Stimulated activated CD8-positive, alpha-beta memory T cell treated with anti-CD3 and anti-CD28 coated beads, Interleukin-15, amount 100 ng/mL, for 4 hours (primary cell): Measurements from ENCODE around the gene IER5L.
"Not testable (repeated sequence)": the region's sequence is repeated elsewhere in the genome, so short reads cannot be mapped to it uniquely, and the experiment has no call there.

ENCODE experiments used
- DNase-seq, 2 donors: peaks; one replicate each; pipeline ENCODE4 v3.0.0-alpha.2; 2020; ENCODE audit warnings: low read depth in 2 of 2

Gene IER5L

DNA sequence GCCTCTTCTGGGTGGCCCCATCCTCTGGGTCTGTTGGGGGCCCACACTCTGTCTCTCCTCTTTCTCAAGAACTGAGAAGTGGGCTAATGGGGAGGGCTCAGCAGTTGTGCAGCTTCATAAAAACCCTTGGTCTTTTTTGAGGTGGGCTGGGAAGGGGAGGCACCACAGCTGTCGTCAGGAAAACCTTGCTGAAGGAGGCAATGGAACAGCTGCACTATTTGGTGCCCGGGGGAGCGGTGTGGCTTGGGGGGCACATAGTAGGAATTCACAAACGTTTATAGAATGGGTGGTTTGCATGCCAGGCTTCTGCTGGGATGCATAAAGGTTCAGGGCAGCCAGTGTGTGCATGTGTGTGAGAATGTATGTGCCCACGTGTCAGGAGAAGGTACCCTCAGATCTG is 3.2 kb upstream of the IER5L start:
- DNase-seq, result no peak

DNA sequence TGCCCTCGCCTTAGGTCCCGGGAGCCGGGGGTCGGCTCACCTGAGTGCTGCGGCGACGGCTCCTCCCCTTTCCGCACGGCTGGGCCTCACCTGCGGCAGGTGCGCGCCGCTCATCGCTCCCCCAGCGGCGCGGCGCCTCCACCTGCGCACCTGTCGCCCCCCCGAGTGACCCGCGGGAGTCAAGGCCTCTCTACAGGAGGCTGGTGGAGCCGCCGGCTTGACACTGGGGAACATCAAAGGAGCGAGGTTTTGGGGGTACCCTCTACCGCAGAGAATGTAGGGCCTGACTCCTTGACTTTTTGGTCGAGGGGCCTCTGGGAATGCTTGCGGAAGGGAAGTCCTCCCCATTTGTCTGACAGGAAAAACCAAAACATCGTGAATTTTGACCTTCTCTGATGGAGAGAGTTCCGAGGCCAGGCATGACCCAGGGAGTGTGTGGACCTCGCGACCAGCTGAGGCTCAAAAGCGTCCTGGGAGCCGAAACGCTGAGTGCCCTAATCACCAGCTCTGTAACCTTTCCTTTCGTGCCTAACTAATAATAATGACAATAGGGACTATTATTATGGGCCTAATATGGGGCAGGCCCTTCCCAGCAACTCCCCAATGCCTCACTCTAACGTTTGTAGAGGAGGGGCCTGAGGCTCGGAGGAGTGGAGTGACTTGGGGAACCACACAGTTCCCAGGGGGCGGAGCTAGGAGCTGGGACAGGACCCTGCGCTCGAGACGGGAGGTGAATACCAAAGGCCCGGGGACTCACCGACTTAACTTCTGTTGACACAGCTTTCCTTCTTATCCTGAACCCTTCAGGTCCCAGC is 714 bp upstream of the IER5L start:
- DNase-seq, result no peak

DNA sequence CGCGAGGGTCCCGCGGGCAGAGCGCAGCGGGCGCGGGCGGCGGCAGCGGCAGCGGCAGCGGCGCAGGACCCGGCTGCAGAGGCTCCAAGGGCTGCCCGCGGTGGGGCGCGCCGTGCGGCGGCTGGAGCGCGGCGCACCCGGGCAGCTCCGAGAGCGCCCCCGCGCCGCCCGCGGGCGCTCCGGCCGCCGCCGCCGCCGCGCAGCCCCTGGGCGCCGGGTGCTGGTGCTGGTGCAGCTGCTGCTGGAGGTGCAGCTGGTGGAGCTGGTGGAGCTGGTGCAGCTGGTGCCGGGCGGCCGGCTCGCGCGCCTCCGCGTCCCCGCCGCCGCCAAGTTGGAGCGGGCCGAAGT is 644 bp downstream of the IER5L start:
- peak in 1 of 2 donors; percentile 13 for DNase-seq

DNA sequence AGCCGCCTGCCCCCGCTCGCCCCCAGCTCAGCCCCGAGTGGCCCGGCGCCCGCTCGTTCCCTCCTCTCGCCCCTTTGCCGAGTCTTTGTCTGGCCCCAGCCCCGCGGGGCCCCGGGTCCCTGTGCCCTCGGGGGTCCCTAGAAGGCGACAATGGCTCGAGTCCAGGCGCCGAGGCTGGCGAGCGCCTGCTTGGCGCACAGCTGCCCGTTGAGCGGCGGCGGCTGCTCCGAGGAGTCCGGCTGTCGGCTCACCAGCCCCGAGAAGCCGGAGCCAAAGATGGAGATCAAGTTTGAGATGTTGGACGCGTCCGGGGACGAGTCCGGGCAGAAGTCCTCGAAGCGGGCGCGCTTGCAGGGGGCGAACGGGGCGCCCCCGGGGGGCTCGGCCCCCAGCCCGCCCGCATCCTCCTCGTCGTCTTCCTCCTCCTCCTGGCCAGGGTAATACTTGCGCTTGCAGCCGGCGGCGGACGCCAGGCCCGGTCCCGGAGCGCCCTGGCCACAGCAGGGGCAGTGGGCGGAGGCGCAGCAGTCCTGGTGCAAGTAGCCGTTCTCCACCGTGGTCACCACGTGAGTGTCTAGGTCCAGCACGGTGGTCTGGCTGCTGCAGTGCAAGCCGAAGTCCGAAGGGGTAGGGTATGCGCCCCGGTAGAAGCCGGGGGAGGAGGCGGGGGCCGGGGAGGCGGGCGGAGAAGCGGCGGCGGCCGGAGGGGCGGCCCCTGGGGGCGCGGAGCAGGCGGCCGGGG is 1.2 kb downstream of the IER5L start:
- peak in 1 of 2 donors; percentile 6 for DNase-seq

DNA sequence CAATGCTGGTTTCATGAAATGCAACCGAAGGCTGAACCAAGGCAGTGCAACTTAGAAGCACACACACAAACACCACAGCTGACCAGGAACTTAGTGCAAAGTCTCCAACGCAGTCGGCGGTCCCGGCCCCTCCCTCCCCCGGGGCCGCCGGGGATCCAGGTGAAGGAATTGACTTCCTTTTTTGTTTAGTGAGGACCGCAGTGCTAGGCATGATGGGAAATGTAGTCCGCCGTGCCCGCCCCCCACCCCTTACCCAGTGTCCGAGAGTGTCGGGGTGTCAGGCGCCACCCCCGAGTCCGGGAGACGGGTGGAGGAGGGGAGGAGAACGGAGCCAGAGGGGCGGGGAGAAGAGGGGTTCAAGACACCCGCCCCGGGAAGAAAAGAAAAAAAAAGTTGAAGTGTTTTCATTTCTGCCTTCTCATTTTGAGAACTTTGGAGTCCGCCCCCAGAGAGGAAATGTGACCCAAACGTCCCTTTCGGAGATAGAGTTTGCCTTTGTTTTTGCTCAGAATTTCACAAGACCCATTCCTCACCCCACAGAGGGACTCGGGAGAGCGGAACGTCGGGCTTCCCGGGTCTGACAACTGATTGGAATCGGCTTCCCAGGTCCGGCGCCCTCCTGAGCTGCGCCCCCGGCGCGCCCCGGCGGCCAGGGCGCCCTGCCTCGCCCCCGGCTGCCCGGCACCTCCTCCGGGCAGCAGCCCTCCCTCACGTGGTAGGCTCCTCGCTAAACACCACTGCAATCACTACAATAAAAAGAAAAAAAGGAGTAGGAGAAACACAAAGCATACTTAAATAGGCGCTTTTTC is 2.0 kb downstream of the IER5L start:
- peak in 1 of 2 donors; percentile 16 for DNase-seq

DNA sequence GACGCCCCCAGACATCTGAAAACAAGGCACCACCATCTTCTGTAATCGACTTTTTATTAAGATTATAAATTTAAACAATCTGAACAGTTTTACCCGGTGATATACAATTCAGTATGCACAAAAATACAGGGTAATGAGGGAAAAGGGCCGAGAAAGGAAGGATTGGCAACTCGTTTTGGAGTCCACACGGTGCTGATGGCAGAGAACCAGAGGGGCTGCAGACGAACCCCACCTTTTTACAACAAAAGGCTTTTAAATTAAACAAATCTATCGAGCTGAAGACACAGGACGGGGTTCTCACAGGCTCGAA is 2.6 kb downstream of the IER5L start:
- DNase-seq, result no peak

DNA sequence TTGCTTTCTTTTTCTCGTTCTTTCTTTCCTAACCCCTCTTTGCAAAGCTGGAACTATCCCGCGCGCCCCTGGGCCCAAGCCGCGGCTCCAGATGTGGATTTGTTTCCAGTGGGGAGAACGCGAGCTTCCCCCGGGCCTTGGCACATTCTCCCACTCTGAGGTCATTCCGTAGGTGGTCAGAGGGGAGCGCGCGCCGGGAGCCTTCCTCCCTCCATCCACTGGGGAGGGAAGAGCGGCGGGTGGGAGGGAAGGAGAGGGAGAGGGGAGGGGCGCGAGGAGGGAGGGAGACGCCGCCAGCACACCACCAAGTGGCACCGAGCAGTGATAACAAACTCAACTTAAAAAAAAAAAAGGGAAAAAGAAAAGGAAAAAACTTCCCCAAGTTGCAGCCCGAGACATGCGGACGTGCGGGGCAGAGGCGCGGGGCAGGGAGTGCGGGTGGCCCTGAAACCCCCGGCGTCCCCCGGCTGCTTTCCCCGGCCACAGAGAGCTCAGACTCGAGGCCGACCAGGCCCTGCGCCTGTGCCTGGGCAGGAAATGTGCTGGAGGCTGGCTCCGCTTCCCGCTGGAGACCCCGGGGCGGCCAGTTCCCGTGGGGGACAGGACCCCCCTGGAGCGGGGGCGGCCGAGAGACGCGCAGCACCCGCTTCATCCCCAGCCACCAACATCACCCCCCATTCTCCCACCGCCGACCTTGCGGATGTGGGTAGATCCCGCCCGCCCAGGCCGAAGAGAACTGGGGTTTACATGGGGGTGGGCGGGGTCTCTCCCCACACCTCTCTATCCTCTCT is 3.1 kb downstream of the IER5L start:
- DNase-seq, result peak in 1 of 2 donors; percentile 4

DNA sequence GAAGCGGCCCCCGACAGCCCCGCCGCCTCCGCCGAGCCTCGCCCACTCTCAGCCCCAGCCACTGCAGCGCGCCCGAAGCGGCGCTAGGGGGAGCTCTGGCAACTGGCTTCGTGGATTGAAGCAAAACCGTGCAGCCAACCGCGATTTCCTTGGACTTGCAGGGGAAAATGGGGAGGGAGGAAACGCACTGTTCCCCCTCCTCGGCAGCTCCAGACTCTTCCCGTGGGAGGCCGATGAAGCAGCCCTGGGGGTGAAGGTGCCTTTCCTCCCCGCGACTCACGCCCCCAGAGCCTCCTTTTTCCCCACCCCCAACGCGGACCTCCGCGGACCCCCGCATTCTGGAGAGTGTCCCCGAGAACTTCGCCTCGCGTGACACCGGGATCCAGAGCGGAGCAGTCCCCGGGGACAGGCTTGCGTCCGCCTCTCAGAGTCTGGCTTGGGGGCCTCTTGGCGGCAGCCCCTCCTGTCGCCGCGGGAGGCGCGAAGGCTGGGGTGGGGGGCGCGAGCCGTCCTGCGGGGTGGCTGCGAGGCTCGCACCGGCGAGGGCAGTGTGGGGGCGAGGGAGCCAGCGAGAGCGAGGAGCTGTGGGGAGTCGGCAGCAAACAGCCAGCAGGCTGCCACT is 3.8 kb downstream of the IER5L start:
- peak; percentile 51 to 61 for DNase-seq

DNA sequence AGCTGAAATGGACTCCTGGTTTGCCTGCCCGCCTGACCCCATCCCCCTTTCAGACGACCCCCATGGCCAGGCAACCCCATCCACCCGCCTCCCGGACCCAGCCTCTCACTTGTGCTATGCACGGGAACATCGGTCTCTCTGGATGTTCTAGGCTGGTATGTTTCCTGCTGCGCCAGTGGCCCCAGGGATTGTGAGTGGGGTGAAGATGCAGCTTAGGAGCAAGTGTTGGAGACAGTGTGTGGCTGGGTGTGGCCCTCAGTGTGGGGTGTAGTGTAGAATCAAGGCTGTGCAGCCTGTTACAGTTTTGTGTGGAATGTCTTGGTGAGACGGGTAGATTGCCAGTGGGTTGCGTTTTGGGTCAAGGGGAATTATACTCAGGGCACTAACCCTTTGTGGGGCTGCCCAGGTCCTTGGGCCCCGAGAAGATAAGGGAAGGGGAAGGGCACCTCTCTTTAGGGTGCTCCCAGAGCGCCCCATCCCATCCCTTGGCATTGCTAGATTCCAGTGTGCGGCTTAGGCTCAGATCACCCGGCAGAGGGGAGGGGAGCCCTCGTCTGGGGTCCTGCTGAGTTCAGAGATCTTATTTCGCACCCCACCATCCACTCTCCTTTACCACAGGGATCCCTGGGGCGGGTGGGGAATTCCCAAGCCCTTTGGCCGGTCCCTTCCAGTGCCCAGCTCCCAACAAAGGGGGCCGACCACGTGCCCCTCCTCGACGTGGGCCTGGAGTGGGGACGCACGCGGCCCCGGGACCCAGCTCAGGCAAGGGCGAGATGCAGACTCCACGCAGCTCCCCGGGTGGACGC is 4.6 kb downstream of the IER5L start:
- no peak for DNase-seq

DNA sequence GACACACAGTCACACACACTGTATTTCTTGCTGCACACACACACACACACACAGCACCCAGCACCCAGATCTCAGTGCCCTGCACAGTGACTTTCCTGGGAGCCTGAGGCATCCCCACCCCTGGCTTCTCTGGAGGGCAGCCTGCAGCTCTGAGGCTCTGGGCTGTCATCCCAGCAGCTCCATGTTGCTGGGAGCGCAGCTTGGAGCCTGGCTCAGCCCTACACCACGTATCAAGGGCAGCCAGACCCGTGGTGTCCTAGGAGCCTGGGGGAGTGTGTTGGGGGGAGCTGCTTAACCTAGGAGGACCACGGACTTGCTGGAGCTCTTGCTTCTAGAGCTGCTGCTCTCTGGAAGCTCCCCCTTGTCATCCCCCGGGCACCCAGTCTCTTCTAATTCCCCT is 5.2 kb downstream of the IER5L start:
- DNase-seq, result no peak

DNA sequence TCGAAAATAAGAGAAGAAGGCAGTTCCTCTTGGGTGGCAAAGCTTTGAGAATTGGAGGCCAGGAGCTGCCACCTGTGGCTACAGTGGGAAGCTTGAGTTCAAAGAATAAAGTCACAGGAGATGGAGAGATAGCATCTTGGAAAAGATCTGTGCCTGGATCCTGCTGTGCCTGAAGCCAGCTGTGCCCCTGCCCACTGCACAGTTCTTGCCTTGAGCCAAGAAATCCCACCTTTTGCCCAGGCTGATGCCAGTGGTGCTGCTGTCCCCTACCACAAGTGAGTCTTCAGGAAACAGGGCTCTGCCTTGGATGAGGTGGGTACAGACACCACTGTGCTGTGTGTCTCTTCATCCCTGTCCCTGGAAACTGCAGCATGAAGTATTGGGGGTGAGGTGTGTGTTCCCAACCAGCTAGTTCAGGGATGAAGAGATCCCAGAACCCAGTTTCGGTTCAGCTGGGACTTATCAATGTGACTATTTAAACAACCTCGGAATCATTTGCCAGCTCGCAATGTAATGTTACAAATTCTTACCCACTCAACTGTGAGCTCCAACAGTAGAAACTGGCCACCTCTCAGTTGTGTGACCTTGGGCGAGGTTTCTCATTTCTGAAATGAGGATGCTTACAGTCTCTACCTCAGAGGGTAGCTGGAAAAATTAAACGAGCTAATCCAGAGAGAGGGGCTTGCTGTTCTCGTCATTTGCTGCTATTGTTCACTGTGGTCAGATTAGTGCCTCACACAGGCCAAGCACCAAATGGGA is 5.9 kb downstream of the IER5L start:
- DNase-seq, result no peak

DNA sequence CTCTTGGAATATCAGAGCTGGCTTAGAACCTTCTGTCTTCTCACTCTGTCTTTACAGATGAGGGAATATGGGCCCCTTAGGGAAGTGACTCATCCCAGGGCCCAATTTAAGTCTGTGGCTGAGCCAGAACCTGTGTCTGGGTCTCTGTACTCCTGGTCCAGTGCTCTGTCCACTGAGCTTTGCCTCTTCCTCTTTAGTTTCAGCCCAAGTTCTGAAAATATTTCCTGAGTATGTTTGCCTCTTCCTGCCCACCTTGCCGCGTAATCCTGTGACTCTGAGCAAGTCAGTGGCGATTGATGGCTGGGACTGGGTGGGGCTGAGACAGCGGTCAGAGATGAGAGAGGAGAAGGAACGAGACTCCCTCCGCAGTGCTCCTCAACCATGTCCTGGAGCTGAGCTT is 7.8 kb downstream of the IER5L start:
- DNase-seq, result no peak

DNA sequence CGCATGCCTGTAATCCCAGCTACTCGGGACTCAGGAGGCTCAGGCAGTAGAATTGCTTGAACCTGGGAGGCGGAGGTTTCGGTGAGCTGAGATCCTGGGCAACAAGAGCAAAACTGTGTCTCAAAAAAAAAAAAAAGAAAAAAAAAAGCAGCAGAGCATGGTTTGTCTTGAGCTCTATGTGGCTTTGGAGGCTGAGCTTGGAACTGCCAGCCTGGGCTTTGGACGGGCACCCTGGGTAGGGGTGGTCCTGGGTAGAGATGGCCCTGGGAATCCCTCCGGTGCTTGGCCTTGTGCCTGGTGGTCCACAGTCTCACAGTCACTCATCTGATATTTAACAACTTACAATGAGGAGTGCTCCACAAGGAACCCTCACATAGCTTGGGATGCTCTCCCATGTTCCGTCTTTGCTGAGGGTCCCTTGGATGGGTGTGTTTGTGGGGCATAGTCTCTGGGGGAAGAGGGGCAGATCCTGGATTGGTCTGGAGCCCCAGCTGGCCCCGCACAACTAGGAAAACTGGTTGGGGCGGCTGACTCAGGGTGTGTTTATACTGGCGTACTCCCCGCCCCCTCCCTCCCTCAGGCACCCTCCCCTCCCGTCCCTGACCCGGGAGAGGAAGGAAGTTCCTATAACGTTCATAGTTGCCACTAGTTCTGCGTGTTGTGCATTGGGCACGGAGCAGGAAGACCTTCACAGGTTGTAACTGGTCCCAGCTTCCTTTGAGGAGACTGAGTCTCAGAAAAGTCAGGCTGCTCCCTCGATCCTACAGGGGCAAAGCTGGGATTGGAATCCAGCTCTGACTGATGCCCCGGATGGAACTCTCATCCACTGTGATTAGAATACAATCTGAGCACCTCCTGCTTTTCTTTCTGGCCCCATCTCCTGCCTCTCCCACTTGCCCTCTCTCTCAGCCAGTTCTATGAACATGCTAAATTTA is 11.2 kb downstream of the IER5L start:
- no peak for DNase-seq

DNA sequence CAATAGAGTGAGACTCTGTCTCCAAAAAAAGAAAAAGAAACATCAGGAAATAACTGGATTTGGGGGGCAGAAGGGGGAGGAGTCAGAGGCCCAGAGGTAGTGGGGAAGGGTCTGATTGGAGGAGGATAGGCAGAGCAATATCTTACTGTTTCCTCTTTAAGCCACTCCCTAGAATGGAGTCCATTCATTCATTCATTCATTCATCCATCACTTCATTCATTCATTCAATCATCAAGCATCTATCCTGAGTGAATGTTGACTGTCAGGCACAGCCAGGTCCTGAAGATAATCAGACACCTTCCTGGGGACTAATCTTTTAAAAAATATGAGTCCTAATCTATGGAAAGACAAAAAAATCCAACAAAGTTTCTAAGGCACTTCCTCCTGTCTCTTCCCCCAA is 12.9 kb downstream of the IER5L start:
- DNase-seq, result no peak

DNA sequence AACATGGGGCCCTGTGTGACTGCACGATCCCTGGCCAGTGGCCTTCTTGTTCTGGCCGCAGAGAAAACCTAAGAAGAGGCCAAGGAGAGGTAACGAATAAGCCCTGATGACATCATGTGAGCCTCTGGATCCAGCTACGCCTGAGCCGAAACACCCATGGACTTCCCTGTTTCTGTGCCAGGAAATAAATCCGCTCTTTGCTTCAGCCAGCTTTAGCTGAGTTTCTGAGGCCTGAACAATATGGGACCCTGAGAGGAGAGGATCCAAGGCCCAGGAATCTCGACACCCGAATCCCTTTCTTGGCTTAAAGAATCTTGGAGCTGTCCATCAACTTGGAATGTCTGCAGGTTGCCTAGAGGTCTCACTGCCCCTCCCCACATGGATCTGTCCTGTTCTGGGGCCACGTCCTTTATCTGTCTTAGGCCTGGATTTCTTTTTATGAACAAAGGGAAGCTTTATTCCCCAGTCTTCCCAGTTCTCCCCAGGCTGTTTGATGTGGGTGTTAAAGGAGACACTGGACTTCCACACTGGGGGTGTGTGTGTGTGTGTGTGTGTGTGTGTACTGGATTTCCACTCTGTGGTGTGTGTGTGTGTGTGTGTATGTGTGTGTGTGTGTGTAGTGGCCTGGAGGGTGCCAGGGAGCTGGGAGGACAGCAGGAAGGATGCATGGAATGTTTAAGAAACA is 13.7 kb downstream of the IER5L start:
- DNase-seq, result no peak

DNA sequence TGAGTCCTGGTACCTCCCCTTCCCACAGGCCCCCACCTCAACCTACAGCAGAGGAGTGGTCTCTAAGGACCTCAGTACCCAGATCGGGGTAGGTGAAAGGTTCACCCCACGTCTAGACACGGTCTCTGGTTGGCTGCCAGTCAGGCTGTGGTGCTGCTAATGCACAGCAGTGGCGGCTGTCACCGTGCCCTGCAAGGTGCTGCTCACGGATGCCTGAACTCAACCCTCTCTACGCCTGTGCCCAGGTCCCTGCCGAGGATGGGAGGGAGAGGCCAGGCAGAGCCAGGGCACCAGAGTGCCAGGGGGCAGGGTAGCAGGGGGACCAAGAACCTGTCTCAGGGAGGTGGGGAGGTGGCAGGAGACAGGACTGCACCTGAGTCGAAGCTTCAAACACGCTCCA is 14.3 kb downstream of the IER5L start:
- no peak for DNase-seq

DNA sequence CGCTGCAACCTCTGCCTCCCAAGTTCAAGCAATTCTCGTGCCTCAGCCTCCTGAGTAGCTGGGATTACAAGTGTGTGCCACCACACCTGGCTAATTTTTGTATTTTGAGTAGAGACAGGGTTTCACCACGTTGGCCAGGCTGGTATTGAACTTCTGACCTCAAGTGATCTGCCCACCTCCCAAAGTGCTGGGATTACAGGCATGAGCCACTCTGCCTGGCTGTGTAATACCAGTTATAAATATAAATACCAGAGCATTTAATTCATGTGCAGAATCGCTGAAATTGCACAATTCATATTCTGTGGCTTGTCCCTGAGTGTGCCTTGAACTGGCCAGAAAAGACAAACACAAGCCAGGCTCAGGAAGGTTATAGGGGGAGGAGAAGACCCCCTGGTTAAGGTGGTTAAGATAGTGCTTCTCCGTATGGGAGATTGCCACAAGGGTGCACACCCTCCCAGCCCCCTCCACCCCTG is 14.8 kb downstream of the IER5L start:
- not testable (repeated sequence) for DNase-seq
